Endometrium (tissue), 2 donors: ENCODE results near the gene HNRNPA1.
"Not testable (repeated sequence)": the region's sequence is repeated elsewhere in the genome, so short reads cannot be mapped to it uniquely, and the experiment has no call there.

Experiments
- FAIRE-seq: peaks from 2 replicates; lab custom pipeline; 2012; peaks lifted over from hg19 to GRCh38; lab: Jason Lieb, UNC
- donor health status: control.
- donor health status: control.

The HNRNPA1 gene

DNA sequence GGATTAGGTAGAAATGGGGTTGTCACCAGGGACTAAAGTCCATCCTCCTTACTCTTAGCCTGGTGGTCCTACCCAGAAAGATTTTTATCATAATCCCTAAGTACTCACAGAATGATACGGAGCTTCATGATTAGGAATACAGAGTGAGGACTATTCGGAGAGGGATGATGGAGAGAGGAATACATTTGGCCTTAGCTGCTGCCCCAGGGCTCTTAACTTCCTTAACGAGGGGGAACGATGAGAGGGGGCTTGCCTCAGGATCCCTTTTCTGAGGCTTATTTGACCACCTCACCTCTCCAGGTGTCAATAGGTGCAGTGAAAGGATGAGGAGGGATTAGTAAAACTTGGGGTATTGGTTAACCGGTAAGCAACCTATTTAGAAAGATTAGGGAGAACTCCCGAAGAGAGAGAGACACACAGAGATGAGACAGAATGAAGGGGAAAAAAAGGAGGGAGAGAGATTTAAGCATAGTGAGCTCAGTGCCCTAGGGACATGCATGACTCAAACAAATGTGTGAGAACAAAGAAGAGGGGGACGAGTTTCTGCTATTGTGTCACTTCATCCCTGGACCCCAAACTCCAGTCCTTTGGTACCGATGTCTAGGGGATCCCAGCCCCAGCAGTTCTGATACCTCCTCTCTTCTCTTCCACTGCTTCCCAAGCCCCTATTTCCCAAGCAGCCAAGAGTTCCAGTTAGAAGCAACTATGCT is 19.1 kb downstream of the HNRNPA1 start:
- no peak for FAIRE-seq

DNA sequence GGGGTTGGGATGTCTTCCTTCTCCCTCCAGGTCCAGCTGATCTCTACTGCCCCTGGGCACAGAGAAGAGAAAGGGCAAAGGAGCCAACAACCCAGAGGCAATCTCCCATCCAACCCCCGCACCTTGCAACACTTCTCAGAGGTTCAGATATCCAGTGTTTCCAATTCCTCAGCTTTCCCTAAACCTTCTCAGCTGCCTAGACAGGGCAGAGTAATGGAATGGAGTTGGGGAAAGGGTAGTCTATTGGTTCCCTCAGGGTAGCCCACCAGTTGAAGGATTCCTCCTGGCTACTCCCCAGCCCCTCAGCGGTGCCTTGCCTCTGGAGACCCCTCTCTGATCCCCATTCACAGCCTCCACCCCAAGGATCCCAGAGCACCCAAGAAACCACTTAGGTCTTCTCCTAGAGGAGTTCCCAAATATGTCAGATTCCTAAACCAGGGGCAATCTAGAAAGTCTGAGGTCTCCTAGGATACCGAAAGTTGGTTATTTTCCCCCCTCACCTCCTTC is 19.8 kb downstream of the HNRNPA1 start:
- FAIRE-seq, result no peak

DNA sequence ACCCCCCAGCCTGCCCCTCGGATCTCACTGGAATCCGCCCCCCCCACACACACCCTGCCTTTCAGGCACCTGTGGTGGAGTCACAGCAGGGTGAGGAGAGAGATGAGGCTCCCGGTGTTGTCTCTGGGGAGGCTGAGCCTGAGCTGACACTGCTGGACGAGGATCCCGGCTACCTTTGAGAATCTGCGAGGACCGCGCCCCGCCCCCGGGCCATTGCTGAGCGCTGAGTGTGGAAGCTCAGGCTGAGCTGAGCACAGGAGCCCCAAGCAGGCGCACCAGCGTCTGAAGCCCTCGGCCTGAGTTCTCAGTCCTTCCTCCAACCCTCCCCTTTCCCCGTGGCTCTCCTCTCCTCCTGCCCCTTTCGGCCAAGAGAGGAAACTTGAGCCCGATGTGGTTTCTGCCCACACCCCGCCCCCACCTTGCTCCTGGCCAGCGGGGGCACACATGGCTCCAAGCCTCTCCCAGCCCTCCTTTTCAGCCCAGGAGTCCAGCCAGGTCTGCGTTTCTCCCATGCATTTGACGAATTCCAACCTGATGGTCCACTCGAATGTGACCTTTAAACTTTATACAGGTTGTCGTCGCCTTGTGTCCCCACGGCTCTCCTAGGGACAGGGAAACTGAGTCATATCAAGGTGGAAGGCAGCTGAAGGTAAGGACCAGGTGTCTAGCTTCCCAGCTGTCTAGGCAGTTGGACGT is 20.4 kb downstream of the HNRNPA1 start, which contains the start of gene NFE2:
Gene NFE2, minus strand, starts transcription at position 284 of the 696 bp plus-strand sequence. CDS start 5,767 bp downstream, outside the sequence.
- FAIRE-seq, result no peak

DNA sequence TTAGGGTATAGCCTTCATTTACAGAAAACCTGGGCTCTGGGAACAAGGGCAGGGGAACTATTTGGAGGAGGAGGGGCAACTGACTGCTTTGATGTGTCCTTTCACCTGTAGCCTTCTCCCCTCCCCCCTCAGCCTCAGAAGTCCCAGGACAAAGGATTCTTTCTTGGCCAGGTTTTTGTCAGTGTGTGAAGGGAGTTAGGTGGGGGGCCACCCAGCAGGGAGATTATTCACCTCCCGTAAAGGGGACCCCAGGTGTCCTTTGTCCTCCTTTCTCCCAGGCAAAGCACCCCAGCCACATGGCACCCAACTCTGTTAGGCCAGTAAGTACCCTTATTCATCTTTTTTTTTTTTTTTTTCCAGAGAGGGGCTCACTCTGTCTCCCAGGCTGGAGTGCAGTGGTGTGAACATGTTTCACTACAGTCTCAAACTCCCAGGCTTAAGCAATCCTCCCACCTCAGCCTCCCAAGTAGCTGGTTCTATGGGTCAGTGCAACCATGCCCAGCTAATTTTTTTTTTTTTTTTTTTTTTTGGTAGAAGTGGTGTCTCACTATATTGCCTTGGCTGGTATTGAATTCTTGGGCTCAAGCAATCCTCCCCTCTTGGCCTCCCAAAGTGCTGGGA is 21.0 kb downstream of the HNRNPA1 start:
- no peak for FAIRE-seq

DNA sequence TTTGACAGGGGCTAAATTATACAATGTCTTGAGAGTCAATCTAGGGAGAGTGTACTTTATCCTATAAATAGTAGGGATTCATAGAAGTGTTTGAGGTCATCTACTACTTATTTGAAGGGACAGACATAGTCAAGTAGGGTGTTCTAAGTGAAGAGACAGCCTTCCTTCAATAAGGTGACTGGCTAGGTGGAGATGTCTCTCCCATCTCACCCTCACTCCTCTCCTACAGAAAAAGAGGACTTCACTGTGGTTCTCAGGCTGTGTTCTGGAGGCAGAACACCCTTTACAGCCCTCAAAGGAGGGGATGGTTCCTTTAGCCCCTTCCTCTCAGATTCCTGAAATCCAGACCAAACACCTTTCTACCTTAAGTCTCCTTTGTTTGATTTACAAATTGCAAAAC is 23.1 kb downstream of the HNRNPA1 start:
- FAIRE-seq, result no peak

DNA sequence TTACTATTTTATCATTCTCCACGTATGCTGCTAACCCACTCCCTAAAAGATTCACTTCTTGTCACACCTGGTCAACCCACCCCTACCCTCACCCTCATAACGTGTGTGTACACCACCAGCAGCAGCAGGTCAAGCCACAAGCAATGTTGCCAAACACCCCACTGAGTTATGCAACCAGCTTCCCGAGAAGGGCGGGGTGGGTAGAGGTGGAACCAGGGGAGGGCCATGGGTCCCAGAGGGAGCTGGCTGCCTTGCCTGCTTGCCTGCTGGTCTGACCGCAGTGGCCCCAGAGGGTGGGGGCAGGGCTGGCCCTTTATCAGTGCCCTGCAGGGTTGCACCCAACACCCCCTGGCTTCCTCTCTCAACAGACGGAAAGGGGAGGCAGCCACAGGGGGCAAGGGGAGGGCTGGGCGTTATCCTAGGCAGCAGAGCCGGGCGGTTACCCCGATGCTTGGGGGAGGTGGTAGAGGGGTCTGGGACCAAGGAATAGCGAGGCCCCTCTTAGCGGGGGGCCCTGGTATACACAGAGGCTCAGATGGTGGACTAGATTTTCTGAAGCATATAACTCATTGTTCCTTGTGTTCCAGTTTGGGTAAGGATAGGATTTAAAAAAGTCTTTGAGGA is 23.8 kb downstream of the HNRNPA1 start:
- FAIRE-seq, result no peak

DNA sequence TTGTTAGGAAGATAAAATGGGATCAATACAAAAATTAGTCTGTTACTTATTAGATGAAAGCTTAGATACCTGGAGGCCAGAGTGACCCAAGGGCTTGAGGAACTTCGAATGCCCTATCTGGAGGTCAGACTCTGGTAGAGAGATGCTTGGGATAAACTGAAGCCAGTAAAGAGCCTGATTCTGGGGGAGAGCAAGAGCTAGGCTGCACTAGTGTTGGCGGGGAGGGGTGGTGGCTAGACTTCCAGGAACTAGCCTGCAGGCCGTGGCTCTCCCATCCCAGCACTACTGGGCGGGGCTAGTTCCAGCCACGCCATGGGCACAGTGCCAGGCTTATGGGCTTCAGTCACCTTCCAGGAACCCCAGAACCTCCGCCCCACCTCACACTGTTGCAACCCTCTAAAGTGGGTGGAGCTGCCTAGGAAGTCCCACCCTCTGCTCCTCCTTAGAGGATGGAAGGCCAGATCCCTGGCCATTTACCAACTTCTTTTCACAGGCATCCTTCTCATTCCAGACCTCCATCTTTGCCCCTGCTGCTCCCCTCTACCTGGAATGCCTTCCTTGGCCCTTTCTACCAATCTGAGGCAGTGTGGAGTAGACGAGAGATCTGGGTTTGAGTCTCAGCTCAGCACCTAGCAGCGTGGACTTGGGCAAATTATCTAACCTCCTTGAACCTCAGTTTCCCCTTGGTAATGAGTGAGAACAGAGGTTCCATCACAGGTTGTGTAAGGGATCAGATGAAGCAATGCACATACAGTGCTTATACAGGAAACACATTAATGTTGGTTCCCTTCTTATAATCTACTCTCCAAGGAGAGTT is 26.6 kb downstream of the HNRNPA1 start:
- FAIRE-seq, result no peak

DNA sequence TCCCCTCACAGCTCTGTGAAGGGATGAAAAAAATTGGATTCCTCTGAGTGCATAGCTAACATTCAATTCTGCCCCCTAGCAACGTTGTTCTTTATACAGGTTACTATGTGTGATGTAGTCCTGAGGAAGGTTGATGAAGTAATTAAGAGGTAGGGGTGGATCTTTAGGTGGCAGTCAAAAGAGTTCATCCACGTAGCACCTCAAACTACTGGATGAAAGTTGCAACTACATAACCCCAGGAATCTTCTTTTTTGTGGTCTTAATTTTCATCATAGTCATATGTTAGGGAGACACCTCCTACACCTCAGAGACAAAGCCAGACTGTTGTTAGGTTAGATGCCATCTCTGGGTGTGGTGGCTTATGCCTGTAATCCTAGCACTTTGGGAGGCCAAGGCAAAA is 30.5 kb downstream of the HNRNPA1 start:
- FAIRE-seq, result no peak

DNA sequence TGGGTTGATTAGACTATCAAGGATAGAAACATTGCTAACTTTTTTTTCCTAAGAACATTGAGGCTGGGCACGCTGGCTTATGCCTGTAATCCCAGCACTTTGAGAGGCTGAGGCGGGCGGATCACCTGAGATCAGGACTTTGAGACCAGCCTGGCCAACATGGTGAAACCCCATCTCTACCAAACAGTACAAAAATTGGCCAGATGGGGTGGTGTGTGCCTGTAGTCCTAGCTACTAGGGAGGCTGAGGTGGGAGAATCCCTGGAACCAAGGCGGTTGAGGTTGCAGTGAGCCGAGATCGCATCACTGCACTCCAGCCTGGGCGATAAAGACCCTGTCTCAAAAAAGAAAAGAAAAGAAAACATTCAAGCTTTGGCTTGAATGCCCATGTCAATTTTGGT is 31.8 kb downstream of the HNRNPA1 start:
- not testable (repeated sequence) for FAIRE-seq

DNA sequence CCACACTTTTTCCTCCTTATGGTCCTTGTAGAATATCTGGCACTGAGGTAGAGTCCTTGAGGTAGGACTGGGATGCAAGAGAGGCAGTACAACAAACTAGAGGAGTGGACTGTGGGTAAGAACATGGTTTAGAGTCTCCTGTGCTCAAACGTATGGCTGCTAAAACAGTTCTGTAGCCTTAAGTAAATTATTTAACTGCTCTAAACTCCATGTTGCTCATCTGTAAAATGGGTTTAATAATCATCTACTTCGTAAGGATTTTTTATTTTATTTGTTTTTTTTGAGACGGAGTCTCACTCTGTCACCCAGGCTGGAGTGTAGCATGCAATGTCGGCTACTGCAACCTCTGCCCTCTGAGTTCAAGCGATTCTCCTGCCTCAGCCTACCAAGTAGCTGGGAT is 40.8 kb downstream of the HNRNPA1 start:
- no peak for FAIRE-seq

DNA sequence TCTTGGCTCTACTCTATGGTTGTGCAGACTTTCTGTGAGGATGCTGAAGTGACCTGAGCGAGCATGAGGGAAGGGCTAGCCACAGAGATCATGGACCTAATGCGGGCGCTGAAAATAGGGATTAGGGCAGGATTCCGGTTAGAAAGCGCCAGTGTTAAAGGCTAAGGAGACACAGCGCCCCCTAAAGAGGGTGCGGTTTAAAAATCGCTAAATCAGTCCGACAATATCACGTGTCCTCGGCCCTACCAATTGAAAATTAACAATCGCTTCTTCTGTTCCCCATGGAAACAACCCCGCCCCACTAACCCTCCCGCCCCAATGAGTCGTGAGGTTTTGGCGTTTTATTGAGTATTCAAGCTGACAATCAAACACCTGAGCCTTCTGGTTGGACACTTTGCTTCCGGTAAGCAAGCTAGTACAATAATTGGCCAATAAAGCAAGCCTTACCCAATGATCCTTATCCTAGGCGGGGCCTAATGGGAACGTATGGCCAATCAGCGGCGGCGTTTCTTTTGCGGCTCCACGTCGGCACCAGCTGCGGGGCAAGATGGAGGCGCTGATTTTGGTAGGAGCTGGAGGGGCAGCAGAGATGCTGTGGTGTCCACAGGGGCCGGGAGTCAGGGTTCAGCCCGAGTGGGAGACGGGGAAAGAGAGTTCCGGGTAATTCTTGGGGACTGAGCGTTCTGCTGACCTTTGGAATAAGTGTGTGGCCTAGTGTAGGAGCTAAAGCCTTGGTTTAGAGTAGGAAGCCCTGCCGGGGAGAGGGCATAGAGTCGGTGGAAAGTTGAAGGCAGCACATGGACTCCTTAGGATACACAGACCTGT is 44.3 kb downstream of the HNRNPA1 start, which contains the start of gene COPZ1:
Gene COPZ1, plus strand, starts transcription at position 515 of the 825 bp plus-strand sequence. Its CDS starts 33 bp downstream, at position 548.
- FAIRE-seq, result peak; percentile 95

DNA sequence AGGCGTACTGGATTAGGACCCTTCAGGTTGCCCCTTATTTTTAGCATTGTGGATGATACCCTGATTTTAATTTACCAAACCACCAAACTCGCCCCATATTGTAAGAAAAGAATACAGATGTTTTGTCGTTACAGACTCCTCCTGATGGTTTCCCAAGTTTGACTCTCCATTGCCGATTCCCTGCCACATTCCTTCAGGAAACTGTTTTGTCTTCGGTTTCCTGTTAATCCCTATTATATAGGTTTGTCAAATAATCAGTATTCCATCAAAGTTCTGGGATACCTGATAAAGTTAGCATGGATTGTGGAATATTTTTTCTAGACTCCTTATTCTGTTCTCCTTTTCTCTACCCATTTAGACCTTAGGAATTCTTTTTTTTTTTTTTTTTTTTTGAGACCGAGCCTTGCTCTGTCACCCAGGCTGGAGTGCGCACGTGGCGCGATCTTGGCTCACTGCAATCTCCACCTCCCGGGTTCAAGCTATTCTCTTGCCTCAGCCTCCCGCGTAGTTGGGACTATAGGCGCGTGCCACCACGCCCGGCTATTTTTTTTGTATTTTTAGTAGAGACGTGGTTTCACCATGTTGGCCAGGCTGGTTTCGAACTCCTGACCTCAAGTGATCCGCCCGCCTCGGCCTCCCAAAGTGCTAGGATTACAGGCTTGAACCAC is 45.0 kb downstream of the HNRNPA1 start:
- not testable (repeated sequence) for FAIRE-seq

DNA sequence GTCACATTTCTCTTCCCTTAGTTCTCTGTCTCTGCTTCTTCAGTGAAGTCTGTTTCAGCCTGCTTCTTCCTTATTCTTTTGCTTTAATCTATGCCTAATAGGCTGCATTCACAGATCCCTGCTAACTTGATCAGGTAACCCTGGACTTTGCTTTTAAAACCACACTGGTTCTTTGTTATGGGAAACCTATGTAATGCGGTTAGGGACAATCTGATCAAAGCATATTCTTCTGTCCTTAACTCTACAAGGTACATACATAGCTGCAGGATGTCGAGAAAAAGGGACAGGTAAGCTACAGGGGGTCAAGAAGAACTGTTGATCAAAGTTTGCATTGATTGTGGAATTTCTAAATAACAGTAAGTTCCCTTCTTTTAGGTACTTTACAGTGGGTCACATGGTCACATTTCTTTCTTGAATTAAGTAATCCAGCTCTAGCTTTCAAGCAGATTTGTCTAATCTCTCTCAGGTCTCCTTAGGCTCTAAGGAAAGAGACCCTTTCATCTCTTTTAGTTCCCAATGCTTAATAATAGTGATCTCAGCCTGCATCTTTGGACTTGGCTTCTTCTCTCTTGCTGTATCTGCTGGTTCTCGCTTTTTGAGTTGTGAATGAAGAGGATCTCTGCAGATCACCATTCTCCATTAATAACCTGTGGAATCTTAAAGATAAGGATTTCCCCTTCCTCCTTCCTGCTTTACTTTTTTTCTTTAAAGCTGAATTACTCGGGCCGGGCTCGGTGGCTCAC is 48.2 kb downstream of the HNRNPA1 start:
- FAIRE-seq, result no peak

DNA sequence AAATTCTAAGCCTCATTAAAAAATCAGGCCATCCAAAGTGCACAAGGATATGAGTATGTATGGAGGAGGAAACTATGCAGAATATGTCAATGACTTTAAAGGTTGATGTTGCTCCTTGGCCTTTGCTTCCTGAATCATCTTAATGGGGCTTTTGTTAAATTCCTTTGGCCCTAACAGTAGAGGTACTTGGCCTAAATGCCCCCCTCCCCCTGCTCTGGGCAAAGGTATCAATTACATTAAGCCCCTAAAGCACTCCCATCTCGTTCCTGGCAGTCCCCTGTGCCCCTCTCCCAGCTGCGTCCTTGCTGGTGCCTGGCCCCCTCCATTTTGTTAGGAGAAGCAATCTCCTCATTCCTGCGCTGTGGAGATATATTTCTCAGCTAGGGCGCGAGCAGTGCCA is 49.2 kb downstream of the HNRNPA1 start:
- no peak for FAIRE-seq

DNA sequence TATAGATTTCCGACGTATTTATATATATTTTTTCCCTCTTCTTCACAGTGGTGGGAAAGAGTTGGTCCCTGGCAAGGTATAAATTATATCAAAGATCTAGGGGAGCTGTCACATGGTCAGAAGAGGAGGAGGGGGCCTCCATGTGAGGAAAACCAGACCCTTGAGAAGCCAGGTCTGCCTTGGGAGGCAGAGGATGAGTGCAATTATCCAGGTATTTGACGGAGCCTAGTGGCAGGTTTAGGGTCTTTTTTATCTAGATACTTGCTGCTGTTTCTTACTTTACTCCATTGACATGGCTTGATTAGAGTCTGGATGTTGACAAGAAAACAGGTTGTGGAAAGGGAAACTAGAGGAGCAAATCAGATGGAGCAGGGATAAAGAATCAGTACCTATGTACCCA is 49.9 kb downstream of the HNRNPA1 start:
- FAIRE-seq, result no peak

DNA sequence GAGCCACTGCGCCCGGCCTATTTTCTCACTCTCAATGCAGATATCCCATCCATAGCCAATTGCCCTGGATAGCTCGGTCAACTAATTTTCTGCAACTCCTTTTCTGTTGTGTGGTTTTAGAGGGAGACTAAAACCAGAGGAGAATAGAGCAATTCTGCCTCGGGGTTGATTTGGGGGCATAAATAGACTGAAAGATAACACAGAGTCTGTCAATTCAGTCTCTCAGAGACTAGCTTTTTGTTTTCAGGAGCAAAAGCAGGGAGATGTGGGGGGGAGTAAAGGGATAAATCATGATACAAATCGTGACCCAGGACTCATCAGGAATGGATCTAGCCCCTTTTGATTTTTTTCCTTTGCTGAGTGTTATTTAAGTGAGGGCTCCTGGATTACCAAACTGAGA is 50.9 kb downstream of the HNRNPA1 start:
- FAIRE-seq, result no peak

DNA sequence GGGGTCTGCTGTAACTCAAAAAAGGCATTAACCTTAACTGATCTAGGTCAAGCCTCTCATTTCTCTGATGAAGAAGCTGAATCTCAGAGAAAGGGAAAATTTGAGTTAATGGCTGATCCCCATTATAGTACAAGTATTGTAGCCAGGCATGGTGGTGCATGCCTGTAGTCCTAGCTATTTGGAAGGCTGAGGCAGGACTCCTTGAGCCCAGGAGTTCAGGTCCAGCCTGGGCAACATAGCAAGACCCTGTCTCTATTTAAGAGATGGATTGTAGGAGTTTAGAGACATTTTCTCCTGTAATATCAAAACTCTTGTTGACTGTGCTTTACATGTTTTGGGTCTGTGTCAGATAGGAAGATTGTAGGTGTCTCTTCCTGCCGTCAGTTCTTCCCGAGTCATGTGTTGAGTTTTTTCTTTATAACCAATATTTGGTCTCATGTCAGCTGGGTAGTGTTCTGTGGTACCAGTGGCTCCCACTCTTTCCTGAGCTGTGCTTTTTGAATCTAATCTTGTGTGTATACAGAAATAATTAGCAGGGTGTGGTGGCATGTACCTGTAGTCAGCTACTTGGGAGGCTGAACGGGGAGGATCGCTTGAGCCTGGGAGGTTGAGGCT is 53.0 kb downstream of the HNRNPA1 start:
- no peak for FAIRE-seq
